Tibial artery (tissue), 4 donors: Measurements from ENCODE around the gene RECK.

ENCODE experiments used
- DNase-seq, 2 donors: peaks; one replicate each; pipeline ENCODE4 v3.0.0-alpha.2; 2019
- H3K27ac ChIP-seq, 2 donors: fragments of 200-600 bp; sonication (generic) in 1 of 2; 1 replicate in 1 of 2; 2 replicates in 1 of 2; pipeline ENCODE4 v1.5.1; 2018 to 2019; ENCODE audit warnings: mild to moderate bottlenecking in 1 of 2
- H3K27me3 ChIP-seq, 2 donors: fragments of 200-600 bp; sonication (generic) in 1 of 2; one replicate each; pipeline versions ENCODE4 v1.5.1 to v1.6.0; 2016 to 2019
- H3K36me3 ChIP-seq, 3 donors: fragments of 200-600 bp; sonication (generic) in 2 of 3; one replicate each; pipeline ENCODE4 v1.5.1; 2016 to 2019; ENCODE audit warnings: mild to moderate bottlenecking in 2 of 3
- H3K4me1 ChIP-seq, 4 donors: fragments of 200-600 bp; sonication (generic) in 2 of 4; 1 replicate in 3 of 4; 2 replicates in 1 of 4; pipeline ENCODE4 v1.5.1; 2016 to 2019
- H3K4me3 ChIP-seq, 2 donors: fragments of 200-600 bp; sonication (generic) in 1 of 2; 1 replicate in 1 of 2; 2 replicates in 1 of 2; pipeline ENCODE4 v1.5.1; 2018 to 2019; ENCODE audit warnings: mild to moderate bottlenecking in 2 of 2
- H3K9me3 ChIP-seq, 3 donors: fragments of 200-600 bp; sonication (generic) in 1 of 3; one replicate each; pipeline ENCODE4 v1.5.1; 2016 to 2019
- intact Hi-C: fragments of 100-400 bp; cut with DNase I; formaldehyde crosslinking; loops from one replicate; pipeline ENCODE4 v1.15.0; 2023; ENCODE audit warnings: low total_unique reads
- TF ChIP-seq, protein P1 (sequence below), 2 experiments: fragments of 200-600 bp in 1 of 2; fragments of 450-650 bp in 1 of 2; IDR thresholded peaks; one replicate each; pipeline ENCODE4 v1.5.1; 2017 to 2019; ENCODE audit warnings: antibody characterized with exemption in 2 of 2, mild to moderate bottlenecking in 1 of 2, moderate library complexity in 1 of 2

Gene RECK

GRCh38 chr9:36151316-36152210, 114.8 kb downstream of the RECK start:
- TF ChIP-seq, protein P1, sequence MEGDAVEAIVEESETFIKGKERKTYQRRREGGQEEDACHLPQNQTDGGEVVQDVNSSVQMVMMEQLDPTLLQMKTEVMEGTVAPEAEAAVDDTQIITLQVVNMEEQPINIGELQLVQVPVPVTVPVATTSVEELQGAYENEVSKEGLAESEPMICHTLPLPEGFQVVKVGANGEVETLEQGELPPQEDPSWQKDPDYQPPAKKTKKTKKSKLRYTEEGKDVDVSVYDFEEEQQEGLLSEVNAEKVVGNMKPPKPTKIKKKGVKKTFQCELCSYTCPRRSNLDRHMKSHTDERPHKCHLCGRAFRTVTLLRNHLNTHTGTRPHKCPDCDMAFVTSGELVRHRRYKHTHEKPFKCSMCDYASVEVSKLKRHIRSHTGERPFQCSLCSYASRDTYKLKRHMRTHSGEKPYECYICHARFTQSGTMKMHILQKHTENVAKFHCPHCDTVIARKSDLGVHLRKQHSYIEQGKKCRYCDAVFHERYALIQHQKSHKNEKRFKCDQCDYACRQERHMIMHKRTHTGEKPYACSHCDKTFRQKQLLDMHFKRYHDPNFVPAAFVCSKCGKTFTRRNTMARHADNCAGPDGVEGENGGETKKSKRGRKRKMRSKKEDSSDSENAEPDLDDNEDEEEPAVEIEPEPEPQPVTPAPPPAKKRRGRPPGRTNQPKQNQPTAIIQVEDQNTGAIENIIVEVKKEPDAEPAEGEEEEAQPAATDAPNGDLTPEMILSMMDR (IDR thresholded peaks at IDR 0.05): no peak
- DNase-seq: peak; percentile 54 to 77
- Histone ChIP-seq H3K4me3 (no peak overlapping the region), H3K4me1 (peaks cover 0 to 53% (median 29%) of the 10 kb centered on the region in 4 donors), H3K36me3 (peaks cover 0 to 20% (median 3%) of the 10 kb centered on the region in 3 donors), H3K9me3 (no peaks in the 10 kb centered on the region), H3K27ac (no peak overlapping the region), H3K27me3 (no peaks in the 10 kb centered on the region)
- intact Hi-C loops: no loop called here

- Histone ChIP-seq H3K4me3 (no peak overlapping the region), H3K27ac (peak overlapping the region in 1 of 2 donors; percentile 77), H3K4me1 (peaks cover 0 to 44% (median 23%) of the 10 kb centered on the region in 4 donors), H3K27me3 (no peaks in the 10 kb centered on the region), H3K9me3 (no peaks in the 10 kb centered on the region), H3K36me3 (peaks cover 0 to 21% (median 4%) of the 10 kb centered on the region in 3 donors)
- no peak for DNase-seq
- TF ChIP-seq, protein P1 (IDR thresholded peaks at IDR 0.05): no peak
- intact Hi-C loops: no loop called here
Observed at GRCh38 chr9:36152741-36153438, 116.2 kb downstream of the RECK start.

- H3K36me3 ChIP-seq: peaks cover 0 to 21% (median 4%) of the 10 kb centered on the region in 3 donors
- H3K4me1 ChIP-seq: peaks cover 0 to 41% (median 17%) of the 10 kb centered on the region in 4 donors
Observed at GRCh38 chr9:36153746-36154145, 117.0 kb downstream of the RECK start.

GRCh38 chr9:36154331-36154952, 117.7 kb downstream of the RECK start:
- peak in 1 of 2 donors; percentile 61 for DNase-seq
- Histone ChIP-seq H3K27ac (peak overlapping the region; percentile 61 to 77), H3K36me3 (peaks cover 0 to 21% (median 4%) of the 10 kb centered on the region in 3 donors), H3K4me3 (no peak overlapping the region), H3K4me1 (peaks cover 0 to 41% (median 17%) of the 10 kb centered on the region in 4 donors), H3K9me3 (no peaks in the 10 kb centered on the region), H3K27me3 (no peaks in the 10 kb centered on the region)
- intact Hi-C loops: no loop called here
- TF ChIP-seq, protein P1 (IDR thresholded peaks at IDR 0.05): no peak

More at GRCh38 chr9:36153746-36154145, 117.0 kb downstream of the RECK start:
- H3K4me3 ChIP-seq: no peak overlapping the region
- TF ChIP-seq, protein P1 (IDR thresholded peaks at IDR 0.05): no peak
- no peak for DNase-seq
- H3K9me3 ChIP-seq: no peaks in the 10 kb centered on the region
- intact Hi-C loops: no loop called here
- no peaks in the 10 kb centered on the region for H3K27me3 ChIP-seq
- H3K27ac ChIP-seq: peak overlapping the region; percentile 61 to 77

DNA sequence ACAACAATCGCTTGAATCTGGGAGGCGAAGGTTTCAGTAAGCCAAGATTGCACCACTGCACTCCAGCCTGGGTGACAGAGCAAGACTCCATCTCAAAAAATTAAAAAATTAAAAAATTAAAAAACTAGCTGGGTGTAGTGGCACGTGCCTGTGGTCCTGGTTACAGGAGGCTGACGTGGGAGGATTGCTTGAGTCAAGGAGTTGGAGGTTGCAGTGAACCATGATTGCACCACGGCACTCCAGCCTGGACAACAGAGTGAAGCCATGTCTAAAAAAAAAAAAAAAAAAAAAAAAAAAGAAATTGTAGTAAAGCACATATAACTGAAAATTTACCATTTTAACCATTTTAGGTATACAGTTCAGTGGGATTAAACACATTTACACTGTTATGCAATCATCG, 119.4 kb downstream of the RECK start:
- TF ChIP-seq, protein P1 (IDR thresholded peaks at IDR 0.05): no peak
- Histone ChIP-seq H3K36me3 (peaks cover 0 to 11% (median 4%) of the 10 kb centered on the region in 3 donors), H3K27ac (no peak overlapping the region), H3K27me3 (no peaks in the 10 kb centered on the region), H3K9me3 (no peaks in the 10 kb centered on the region), H3K4me1 (peaks cover 0 to 38% (median 14%) of the 10 kb centered on the region in 4 donors), H3K4me3 (no peak overlapping the region)
- intact Hi-C loops: no loop called here
- DNase-seq: no peak
